Measurements from ENCODE around the gene ZC3H7A. TPM values are rescaled to one million over a fixed set of nuclear protein-coding genes. Genes with fewer than 3 reads are reported as not detected.

ZC3H7A gene
- total and polyA plus RNA-seq, 4 donors, result 12.4 to 37.7 (median 24.7) TPM

GRCh38 chr16:11705311-11706025, 91.6 kb downstream of the ZC3H7A start:
- Histone ChIP-seq H3K9ac (ENCODE audit: low read depth in 1 of 2, low read length in 2 of 2) (no peak overlapping the region), H3K27me3 (ENCODE audit: control insufficient read depth in 4 of 4, insufficient read depth in 4 of 4, low read length in 3 of 4) (no peaks in the 10 kb centered on the region), H3K9me3 (ENCODE audit: control insufficient read depth in 4 of 4, low read length in 3 of 4) (no peaks in the 10 kb centered on the region), H3K36me3 (ENCODE audit: control insufficient read depth in 4 of 4, insufficient read depth in 3 of 4, low read depth in 1 of 4, low read length in 3 of 4) (peaks cover 3 to 22% (median 10%) of the 10 kb centered on the region in 4 donors), H3K27ac (ENCODE audit: low read depth in 1 of 2, low read length in 2 of 2) (no peak overlapping the region), H3K4me3 (ENCODE audit: low read depth in 1 of 3, low read length in 3 of 3) (no peak overlapping the region), H3K4me1 (ENCODE audit: control insufficient read depth in 4 of 4, insufficient read depth in 4 of 4, low read length in 3 of 4) (peaks cover 0 to 20% (median 6%) of the 10 kb centered on the region in 4 donors)
- WGBS, result 76% methylated on average over 6 of the region's 6 CpGs
- no peak for DNase-seq (ENCODE audit: low spot score)
- TF ChIP-seq YY1 (IDR thresholded peaks at IDR 0.05), result no peak
- TF ChIP-seq TAF1 (conservative IDR thresholded peaks at IDR 0.05), result no peak
- no peak for TF ChIP-seq JUND (IDR thresholded peaks at IDR 0.05)
- no peak for TF ChIP-seq REST (IDR thresholded peaks at IDR 0.05)
- no peak for TF ChIP-seq CTCF (IDR thresholded peaks at IDR 0.05; ENCODE audit: low read depth, low read length, missing input control)
- TF ChIP-seq HNF4G (IDR thresholded peaks at IDR 0.05), result no peak
- TF ChIP-seq ZBTB33 (IDR thresholded peaks at IDR 0.05), result no peak
- no peak for TF ChIP-seq GABPA (IDR thresholded peaks at IDR 0.05 in 1 of 2, conservative IDR thresholded peaks at IDR 0.05 in 1 of 2)
- no peak for TF ChIP-seq HNF4A (conservative IDR thresholded peaks at IDR 0.05)
- TF ChIP-seq FOXA2 (IDR thresholded peaks at IDR 0.05), result no peak
- no peak for TF ChIP-seq EGR1 (IDR thresholded peaks at IDR 0.05; ENCODE audit: low read depth in 2 of 2)
- TF ChIP-seq RAD21 (IDR thresholded peaks at IDR 0.05), result no peak
- no peak for TF ChIP-seq ATF3 (IDR thresholded peaks at IDR 0.05)
- TF ChIP-seq MAX (IDR thresholded peaks at IDR 0.05), result no peak
- no peak for TF ChIP-seq SP1 (IDR thresholded peaks at IDR 0.05)

Small RNA genes within 50 kb of the gene (small RNA-seq; reads per million reads assigned to genes)
- not detected for gene RF00017

Other genes with a start within 250 kb of the ZC3H7A start
- 10 to 100 TPM in 1 of 2 donors, 1 to 10 TPM in 1; 5.2 to 14.0 TPM for gene LITAF, start 210.3 kb downstream of the ZC3H7A start, total RNA-seq
- 10 to 100 TPM; 58.1 to 65.2 TPM for gene LITAF, start 210.3 kb downstream of the ZC3H7A start, polyA plus RNA-seq
- gene SNN, start 128.8 kb downstream of the ZC3H7A start, total RNA-seq, result 1 to 10 TPM; 5.7 to 6.2 TPM
- 1 to 10 TPM; 2.5 to 5.0 TPM for gene SNN, start 128.8 kb downstream of the ZC3H7A start, polyA plus RNA-seq
- 10 to 100 TPM; 26.4 to 61.1 TPM for gene TXNDC11, start 54.4 kb downstream of the ZC3H7A start, total RNA-seq
- gene TXNDC11, start 54.4 kb downstream of the ZC3H7A start, polyA plus RNA-seq, result 10 to 100 TPM; 35.9 to 63.5 TPM
- gene RSL1D1, start 54.3 kb upstream of the ZC3H7A start, total RNA-seq, result 10 to 100 TPM; 35.2 to 59.7 TPM
- 10 to 100 TPM; 37.7 to 48.9 TPM for gene RSL1D1, start 54.3 kb upstream of the ZC3H7A start, polyA plus RNA-seq
- 10 to 100 TPM; 48.5 to 67.6 TPM for gene GSPT1, start 118.7 kb upstream of the ZC3H7A start, total RNA-seq
- gene GSPT1, start 118.7 kb upstream of the ZC3H7A start, polyA plus RNA-seq, result 10 to 100 TPM; 24.2 to 35.2 TPM
- gene NPIPB2, start 144.8 kb upstream of the ZC3H7A start, total RNA-seq, result 1 to 10 TPM; 3.3 to 4.9 TPM
- gene NPIPB2, start 144.8 kb upstream of the ZC3H7A start, polyA plus RNA-seq, result 1 to 10 TPM in 1 of 2 donors, under 1 TPM in 1; 0.75 to 3.3 TPM
- under 1 TPM; 0.17 to 0.28 TPM for gene TNFRSF17, start 168.0 kb upstream of the ZC3H7A start, total RNA-seq
- 1 to 10 TPM in 1 of 2 donors, not detected in 1; 2.6 TPM for gene TNFRSF17, start 168.0 kb upstream of the ZC3H7A start, polyA plus RNA-seq
- 10 to 100 TPM in 1 of 2 donors, 1 to 10 TPM in 1; 8.9 to 10.5 TPM for gene SNX29, start 179.5 kb upstream of the ZC3H7A start, total RNA-seq
- 10 to 100 TPM in 1 of 2 donors, 1 to 10 TPM in 1; 1.9 to 11.9 TPM for gene SNX29, start 179.5 kb upstream of the ZC3H7A start, polyA plus RNA-seq